ENCODE results near the gene SPINK2. TPM values are rescaled to one million over a fixed set of nuclear protein-coding genes. Genes with fewer than 3 reads are reported as not detected.

The SPINK2 gene
- total RNA-seq, 1 experiment from 2014 or later = not detected

DNA sequence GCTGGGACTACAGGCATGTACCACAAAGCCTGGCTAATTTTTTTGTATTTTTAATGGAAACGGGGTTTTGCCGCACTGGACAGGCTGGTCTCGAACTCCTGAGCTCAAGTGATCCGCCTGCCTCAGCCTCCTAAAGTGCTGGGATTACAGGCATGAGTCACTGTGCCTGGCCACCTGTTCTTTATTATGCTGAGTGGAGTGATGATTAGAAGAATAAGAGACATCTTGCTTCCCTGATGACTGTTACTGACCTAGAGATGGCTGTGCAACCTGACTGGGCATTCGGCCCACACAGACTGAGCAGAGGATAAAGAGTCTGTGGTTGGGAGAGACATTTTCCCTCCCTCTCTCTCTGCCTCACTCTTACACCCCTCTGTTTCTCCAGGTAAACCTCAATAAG lies 56.7 kb downstream of the SPINK2 start:
- Histone ChIP-seq H3K4me3 (ENCODE audit: low read depth in 2 of 2, low read length in 2 of 2) (no peak overlapping the region), H3K27ac (ENCODE audit: low read length) (no peak overlapping the region), H3K36me3 (ENCODE audit: control insufficient read depth, insufficient read depth, low read length) (no peaks in the 10 kb centered on the region), H3K4me1 (ENCODE audit: control insufficient read depth, insufficient read depth, low read length) (no peaks in the 10 kb centered on the region), H3K27me3 (ENCODE audit: control insufficient read depth, insufficient read depth, low read length) (no peaks in the 10 kb centered on the region), H3K9me3 (ENCODE audit: control insufficient read depth, insufficient read depth, low read depth, low read length) (no peaks in the 10 kb centered on the region)
- ChIA-PET POLR2A (interaction anchor here (0.6 kb wide), 1 partner anchor 123 kb away, joined by 9 read pairs; no protein-coding TSS in a partner anchor), CTCF (no interaction called here)
- no peak for ATAC-seq
- intact Hi-C loops (cut with micrococcal nuclease; ENCODE audit: unreplicated experiment) = no loop called here
- no peak for DNase-seq (ENCODE audit: low read depth, low spot score)
- no peak for TF ChIP-seq REST (IDR thresholded peaks at IDR 0.05; ENCODE audit: insufficient read depth in 1 of 2, low read depth in 2 of 2, low read length in 1 of 2)
- TF ChIP-seq SIN3A (IDR thresholded peaks at IDR 0.05; ENCODE audit: borderline replicate concordance, insufficient read depth, low read depth, low read length) = no peak
- no peak for TF ChIP-seq CTCF (IDR thresholded peaks at IDR 0.05)
- no peak for TF ChIP-seq POLR2AphosphoS5 (IDR thresholded peaks at IDR 0.05; ENCODE audit: low read depth, low read length)
- no peak for TF ChIP-seq TCF7L2 (IDR thresholded peaks at IDR 0.05; ENCODE audit: low read depth, low read length)
- in situ Hi-C loops (cut with HindIII; ENCODE audit: low pct_unique_long_range_greater_than_20kb, low sequenced_read_pairs) = no loop called here
- no TSS peak for BruUV-seq (replicated peaks)

DNA sequence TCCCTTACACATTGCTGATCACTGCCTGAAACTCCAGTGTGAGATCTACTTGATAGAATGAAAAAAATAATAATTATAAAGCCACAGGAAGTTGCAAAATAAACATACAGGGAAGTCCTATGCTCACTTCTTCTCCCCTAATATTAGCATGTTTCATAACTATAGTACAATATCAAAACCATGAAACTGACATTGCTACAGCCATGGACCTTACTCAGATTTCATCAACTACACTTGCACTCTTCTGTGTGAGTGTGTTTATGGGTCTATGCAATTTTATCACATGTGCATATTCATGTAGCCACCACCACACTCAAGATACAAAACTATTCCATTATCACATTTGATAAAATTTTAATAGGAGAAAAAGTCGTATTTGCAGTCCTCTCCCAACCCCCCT lies 57.3 kb downstream of the SPINK2 start:
- ChIA-PET CTCF (no interaction called here), POLR2A (no interaction called here)
- H3K4me1 ChIP-seq (ENCODE audit: control insufficient read depth, insufficient read depth, low read length) = no peaks in the 10 kb centered on the region
- no TSS peak for BruUV-seq (replicated peaks)
- no peak overlapping the region for H3K27ac ChIP-seq (ENCODE audit: low read length)
- in situ Hi-C loops (cut with HindIII; ENCODE audit: low pct_unique_long_range_greater_than_20kb, low sequenced_read_pairs) = no loop called here
- no peaks in the 10 kb centered on the region for H3K27me3 ChIP-seq (ENCODE audit: control insufficient read depth, insufficient read depth, low read length)
- no peak for DNase-seq (ENCODE audit: low read depth, low spot score)
- no peak overlapping the region for H3K4me3 ChIP-seq (ENCODE audit: low read depth in 2 of 2, low read length in 2 of 2)
- ATAC-seq = no peak
- intact Hi-C loops (cut with micrococcal nuclease; ENCODE audit: unreplicated experiment) = no loop called here
- no peaks in the 10 kb centered on the region for H3K9me3 ChIP-seq (ENCODE audit: control insufficient read depth, insufficient read depth, low read depth, low read length)
- no peak for TF ChIP-seq REST (IDR thresholded peaks at IDR 0.05; ENCODE audit: insufficient read depth in 1 of 2, low read depth in 2 of 2, low read length in 1 of 2)
- no peaks in the 10 kb centered on the region for H3K36me3 ChIP-seq (ENCODE audit: control insufficient read depth, insufficient read depth, low read length)
